Activated CD8-positive, alpha-beta memory T cell treated with anti-CD3 and anti-CD28 coated beads for 1 hour (primary cell): Measurements from ENCODE around the gene FOS.

ENCODE experiments used
- DNase-seq, 2 donors: peaks; one replicate each; pipeline ENCODE4 v3.0.0-alpha.2; 2020; ENCODE audit warnings: low read depth in 1 of 2; ENCODE audit errors: extremely low read depth in 1 of 2

Gene FOS

DNA sequence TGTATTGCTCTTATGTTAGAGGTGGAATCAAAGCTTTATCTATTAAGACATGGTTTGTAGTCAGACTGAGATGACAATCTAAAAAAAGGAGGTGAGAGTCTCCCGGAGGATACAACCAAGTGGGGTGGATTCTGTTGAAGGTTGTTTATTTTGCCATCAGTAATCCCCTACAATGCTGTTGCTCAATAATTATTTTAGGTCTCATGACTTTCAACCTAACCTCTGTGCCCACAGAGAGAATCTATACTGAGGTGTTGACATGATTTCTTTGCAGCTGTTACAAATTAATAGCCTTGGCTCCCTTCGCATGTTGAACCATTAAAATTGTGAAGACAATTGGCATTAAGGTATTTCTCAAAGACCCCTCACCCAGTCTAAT, 28.7 kb upstream of the FOS start:
- DNase-seq: no peak

DNA sequence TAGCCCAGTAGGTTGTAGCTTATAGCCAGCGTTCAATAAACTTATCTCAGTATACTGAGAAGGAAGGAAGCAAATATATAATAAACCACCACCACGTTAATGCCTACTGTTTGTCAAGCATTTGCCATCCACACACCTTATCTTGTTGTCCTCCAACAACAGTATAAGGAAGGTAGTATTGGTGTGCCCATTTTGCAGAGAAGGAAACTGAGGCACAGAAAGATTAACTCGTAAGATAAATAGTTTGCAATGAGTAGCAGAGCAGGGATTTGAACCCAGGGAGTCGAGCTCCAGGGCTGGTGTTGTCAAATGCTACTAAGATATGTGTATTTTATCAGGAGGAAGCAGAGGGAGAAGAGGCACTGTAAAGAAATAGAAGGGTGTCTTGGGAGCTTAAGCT, 27.8 kb upstream of the FOS start:
- DNase-seq: no peak

DNA sequence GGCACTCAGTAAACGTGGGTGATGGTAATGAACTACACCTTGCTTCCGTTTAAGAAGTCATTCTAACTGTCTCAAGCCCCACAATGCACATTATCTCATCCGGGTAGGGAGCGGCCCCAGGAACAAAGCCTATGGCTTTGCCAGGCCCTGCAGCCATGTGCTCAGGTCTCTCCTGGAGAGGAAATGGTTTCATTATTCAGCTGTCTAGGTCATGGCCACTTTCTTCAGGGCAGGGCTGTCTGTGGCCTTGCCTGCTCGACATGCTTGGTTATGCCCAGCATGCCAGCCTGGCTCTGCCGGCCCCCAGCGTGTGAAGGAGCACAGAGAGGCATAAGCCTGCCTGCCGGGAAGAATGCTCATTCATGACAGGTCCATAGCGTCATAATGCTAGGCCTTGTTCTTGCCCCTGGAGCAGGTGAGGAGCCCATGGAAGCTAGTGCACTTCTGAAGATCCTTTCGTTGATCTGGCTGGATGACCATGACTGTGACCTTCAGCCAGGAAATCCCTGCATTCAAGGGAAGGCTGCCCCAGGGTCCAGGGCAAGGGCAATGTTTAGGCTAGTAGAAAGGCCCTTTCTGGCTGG, 26.3 kb upstream of the FOS start:
- no peak for DNase-seq

DNA sequence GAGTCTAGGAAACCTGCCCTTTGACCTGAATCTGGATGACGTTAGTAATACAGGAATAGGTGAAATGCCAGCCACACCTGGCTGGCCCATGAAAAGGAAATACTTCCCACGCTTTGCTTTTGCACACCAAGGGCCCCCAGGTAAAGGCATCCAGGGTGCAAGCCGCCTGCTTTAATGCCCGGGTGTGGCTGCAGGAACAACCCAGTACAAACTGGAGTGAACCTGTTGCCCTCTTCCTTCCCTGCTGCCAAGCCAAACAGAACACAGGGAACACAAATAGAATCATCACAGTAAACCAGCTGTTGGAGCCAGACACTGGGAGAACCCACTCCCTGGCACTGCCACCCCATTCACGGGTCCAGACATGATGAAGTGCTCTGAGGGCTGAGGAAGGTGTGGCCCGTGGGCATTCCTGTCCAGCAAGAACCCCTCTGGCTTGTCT, 24.2 kb upstream of the FOS start:
- no peak for DNase-seq

DNA sequence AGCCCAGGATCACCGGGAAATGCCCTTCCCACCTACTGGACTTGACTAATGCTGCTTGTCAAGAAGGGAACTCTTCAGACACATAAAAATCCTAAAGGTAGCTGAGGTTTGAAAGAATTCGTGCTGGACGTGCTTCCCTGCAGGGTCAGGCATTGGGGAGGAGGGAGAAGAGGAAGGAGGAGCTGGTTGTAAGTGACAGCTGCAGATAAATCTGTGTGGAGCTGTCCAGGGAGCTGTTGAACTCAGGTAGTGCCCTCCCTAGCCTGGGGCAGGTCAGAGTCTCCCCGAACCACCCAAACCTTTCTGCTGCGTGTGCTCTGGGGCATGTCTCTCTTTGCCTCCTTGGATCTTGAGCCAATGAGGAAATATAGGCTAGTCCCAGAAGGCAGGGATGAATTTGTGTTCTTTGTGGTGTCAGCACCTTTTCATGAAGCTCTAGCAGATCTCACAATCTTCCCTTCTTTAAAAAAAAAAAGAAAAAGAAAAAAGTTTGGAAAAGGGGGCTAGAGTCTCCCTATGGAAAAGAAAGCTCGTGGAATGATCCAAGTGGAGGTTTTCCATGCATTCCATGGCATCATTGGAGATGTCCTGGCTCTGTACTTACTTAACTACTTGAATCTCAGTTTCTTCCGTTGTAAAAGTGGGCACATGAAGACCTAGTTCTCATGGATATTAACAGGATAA, 23.6 kb upstream of the FOS start:
- DNase-seq: no peak

DNA sequence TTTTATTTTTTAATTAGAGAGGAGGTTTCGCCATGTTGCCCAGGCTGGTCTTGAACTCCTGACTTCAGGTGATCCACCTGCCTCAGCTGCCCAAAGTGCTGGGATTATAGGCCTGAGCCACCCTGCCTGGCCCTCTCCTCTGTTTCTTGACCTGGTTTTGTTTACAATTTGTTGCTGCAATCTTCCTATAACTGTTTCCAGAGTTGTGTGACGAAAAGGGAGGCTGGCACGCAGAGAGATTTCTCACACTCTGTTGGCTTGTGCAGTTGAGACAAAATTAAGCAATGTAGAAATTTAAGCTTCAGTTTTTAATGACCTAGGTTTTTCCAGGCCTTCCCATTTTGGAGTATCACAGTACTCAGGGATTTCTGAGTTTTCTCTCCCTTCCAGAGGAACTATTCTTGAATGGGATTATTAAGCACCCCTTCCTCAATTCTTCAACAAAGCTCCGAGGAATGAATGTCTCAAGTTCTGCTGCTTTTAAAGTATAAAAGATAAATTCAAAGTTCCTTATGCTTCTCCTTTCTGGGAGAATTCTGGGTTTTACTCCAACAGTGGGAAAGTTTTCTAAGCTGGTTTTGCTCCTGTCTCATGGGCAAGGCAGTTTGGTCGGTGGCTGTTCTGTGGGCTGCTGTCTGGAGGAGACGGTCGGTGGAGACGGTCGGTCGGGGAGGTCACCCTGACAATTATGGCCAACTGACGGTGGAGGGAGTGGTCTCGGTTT, 20.4 kb upstream of the FOS start:
- no peak for DNase-seq

DNA sequence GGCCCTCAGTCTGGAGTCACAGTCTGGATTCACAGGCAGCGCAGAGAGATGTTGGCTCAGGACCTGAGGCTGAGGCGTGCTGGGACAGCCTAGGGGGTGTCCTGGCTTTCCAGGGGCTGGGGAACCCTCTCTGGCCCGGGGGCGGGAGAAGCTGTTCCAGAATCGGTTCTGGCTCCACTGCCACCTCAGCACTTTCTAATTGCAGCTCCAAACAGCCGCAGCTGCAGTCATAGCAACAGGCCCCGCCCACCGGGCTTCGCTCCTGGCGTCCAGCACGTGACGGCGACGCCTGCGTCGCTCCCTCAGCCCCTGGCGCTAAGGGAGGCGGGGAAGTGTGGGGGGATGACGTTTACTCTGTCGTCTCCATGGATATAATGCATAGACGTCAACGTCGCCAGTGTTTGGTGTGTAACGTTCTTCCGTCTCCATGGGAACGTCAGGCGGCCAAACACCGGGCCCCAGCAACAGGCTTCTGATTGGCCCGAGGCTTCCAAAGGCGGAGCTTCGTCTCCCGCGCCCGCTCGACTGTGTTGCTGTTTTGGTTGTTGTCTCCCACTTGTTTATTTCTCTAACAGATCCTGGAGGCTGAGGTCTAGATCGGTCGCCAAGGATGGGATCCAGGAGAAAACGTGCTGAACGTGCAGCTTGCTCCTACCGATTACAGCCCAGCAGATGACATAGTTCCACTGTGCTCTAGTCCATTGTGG, 19.7 kb upstream of the FOS start:
- DNase-seq: peak; percentile 100

DNA sequence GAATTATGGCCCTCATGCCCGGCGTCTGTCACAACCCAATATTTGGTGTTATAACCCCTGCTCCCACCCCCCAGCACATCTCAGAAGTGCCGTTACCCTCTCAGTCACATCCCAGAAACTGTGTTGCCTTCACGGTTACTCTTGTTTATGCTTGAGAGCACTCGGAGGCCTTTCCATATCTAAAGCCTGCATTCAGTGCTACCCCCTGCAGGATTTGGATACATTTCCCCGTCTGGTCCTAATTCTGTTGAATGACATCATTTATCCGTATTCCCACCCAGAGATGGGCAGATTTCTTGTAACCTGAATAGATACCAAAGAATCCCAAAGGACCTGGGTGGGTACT, 19.1 kb upstream of the FOS start:
- DNase-seq: no peak

DNA sequence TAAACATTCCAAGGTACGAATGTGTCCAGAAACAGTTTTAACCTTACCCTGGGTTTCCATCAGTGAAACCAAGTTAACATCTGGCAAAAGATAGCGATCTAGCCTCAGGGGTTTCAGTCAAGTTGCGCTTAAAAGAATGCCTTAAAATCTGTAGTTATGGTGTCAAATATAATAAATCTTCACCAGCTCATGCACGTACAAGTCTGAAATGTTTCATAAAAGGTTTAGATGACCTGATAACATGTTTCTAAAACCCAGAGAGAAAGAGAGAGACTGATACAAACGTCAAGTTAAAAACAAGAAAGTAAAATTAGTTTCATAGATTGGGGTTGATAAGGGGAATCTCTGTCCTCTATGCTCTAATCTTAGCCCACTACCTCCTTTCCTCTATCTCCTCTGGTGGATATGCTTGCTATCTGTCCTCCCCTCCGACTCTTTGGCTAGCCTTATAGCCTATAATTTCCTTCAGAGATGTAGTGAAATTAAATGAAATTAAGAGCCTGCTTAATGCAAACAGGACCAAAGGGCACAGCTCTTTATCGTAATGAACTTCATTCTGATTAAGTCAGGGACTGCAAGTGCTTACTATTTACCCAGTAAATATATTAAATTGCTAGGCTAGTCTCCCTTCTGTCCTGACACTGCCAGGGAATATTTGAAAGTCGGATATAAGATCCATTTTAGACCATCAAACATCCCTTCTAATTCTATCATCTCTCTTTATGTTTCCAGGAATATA, 18.4 kb upstream of the FOS start:
- DNase-seq: no peak

DNA sequence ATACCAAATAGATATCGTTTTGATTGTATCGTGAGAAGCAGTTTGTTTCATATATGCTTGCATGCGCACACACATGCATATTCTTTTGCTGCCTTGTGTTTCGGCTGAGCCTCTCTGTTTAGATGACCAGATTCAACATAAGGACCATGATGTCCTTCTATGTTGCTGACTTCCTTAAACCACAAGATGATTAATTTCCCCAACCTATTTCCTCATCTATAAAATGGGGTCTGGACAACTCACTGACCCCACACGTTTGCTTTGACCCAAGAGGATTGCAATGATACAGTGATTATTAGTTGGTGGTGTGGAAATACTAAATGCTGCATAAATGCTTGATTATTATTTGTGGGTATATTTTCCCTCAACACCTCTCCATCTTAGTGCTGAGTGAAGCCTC, 16.8 kb upstream of the FOS start:
- DNase-seq: no peak

DNA sequence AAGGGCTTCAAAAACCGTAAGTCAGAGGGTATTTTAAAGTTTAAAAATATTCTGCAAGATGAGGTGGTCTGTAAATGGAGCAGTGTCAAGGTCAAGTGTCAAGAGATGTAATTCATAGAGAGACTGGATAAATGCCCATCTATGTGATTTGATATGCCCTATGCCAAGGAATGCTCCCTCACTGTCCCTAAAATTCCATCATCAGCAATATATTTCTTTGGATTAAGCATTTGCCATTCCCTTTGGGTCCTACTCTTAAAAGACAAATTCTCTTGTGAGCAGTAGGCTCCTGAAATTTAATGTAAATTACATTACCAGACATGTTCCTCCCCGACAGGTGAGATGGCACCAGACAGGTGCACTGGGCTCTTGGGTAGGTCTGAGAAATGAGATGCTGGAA, 16.0 kb upstream of the FOS start:
- DNase-seq: no peak

DNA sequence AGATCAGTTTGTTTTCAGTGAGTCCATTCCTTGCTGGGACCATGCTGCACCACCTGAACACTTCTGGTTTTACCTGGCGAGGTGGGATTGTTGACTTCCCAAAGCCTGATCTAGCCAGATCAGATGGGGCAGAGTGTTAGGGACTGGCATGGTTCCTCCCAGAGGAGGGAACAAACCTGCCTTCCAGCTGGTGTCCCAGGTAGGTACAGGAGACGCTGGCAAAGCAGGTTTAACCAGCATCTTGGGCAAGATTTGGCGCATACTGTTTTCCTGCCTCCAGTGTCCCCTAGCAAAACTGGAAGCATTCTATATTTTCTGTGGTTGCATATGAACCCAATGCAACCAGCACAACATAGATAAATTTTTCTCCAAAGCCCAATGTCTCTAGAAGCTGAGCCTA, 14.6 kb upstream of the FOS start:
- no peak for DNase-seq

DNA sequence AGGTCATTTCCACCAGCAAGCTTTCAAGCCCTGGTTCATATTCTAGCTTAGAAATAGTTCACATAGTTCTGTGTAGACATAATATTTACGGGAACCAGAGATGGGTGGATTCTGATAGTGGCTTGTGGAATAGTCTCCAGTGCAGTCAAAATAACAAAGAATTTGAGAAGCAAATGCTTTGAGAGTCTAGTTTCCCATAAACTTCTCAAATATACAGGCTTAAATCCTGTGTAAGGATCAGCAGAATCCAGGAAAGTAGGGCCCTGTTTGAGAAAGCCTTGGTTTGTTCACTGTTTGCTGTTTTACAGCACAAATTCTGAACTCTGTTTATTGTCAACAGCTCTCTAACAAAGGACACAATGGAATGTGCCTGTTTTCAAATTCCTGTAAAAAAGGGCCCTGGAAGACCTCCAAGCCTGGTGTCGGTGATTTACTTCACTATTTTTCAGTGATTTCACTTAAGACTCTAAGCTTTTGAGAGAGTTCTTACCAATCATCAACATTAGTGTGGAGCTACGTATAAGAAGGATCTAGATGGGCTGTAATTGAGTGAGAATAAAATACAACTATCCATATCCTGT, 11.4 kb upstream of the FOS start:
- DNase-seq: no peak

DNA sequence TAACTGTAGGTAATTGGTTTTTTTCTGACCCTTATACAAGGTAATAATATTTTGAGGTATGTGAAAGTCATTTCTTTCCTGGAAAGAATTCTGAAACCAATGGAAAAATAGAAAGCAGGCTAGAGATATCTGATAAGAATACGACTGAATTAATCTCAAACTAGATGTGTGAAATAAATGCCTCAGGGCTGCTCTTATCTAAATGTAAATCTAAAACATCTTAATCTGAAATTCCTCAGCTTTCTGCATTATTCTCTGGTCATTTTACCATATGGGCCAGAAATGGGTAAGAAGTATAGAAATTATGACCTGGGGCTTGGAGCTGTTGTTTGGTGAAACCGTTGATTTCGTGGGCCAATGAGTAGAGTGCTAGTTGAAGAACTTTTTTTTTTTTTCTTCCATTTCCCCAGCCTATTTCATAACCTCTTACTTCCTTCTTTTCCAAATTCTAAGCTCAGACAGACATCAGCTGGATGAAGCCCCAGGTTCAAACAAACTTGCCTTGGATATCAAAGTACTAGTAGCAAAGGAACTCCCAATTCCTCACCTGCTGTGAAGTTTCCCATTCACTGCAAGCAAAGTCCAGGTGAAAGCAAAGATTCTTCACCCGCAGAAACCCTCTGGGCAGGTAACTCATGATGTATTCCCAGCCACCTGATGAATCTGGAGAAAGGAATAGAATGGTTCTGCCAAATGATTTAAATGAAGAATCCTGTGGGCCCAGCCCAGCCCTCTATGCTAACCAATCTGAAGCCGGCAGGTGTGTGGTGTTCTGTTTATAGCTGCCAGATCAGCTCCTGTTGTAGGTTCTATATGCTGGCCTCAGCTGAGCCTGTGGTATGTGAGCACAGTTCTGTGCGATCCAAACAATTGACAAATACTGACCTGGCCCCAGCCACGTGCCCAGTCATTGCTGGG, 9.7 kb upstream of the FOS start:
- no peak for DNase-seq

DNA sequence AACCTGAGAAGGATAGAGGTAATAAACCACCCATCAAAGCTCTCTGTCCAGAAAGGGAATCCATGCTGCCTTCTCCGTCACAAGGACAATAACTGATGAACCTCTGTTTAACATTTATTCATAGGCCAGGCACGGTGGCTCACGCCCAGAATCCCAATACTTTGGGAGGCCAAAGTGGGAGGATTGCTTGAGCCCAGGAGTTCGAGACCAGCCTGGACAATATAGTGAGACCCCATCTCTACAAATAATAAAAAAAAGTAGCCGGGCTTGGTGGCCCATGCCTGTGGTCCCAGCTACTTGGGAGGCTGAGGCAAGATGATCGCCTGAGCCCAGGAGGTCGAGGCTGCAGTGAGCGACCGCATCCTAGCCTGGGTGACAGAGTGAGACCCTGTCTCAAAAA, 7.1 kb upstream of the FOS start:
- no peak for DNase-seq

DNA sequence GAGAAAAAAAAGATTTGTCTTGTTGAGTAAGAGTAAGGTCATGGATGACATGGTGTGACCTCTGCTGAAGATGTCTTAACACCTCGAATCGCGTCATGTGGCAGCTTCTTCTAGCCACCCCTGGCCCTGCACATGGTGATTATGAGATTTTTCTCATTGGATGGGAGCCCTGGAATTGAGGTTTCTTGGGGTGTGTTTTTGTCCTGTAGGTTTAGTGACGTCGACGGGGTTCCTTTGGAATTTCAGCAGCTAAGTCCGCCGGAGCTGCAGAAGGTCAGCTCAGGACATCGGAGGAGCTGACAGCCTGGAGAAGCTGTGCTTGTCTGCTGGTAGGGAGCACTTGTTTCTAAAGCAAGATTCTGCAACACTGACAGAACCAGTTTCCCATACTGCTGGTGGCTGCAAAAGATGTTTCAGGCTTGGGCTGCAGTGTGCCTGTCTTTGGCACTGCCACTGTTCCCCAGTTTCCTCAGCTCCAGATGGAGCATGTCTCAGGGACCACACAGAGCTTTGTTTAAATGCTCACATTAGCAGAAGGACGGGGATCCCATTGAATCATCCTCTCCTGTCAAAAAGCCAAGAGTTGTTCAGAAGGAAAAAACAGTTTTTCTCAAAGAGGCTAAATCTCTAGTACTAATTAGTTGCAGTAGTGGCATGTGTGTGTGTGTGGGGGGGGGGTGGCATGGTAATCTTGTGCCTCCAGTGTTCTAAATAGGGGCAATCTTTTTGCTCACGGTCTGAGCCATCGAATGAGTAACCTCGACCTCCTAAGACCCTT, 5.2 kb upstream of the FOS start:
- no peak for DNase-seq

DNA sequence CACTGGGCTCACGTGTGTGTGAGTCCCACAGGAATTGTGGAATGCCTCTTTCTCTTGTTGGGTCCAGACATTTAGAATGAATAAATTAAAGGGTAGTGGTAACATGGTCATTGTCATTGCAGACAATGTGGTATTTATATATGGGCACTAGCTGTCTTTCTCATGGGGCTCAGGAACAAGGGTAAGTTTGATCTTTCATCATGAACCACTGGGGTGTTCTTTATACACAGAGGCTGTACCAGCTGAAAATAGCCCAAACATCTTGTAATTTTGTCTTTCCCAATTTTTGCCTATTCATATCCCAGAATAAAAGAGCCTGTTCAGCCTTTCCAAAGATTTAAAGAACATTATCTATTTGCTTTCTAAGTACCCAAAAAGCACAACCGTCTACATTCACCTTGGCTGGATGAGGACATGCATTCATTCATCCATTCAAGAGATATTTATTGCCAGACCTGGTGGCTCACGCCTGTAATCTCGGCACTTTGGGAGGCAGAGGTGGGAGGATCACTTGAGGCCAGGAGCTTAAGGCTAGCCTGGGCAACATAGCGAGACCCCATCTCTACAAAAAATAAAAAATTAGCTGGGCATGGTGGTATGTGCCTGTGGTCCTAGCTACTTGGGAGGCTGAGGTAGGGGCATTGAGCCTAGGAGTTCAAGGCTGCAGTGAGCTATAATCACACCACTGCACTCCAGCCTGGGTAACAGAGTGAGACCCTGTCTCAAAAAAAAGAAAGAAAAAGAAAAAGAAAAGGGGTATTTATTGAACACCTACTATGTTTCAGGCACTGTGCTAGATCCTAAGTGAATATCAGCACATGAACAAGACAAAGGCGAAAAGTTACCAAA, 4.4 kb upstream of the FOS start:
- no peak for DNase-seq

DNA sequence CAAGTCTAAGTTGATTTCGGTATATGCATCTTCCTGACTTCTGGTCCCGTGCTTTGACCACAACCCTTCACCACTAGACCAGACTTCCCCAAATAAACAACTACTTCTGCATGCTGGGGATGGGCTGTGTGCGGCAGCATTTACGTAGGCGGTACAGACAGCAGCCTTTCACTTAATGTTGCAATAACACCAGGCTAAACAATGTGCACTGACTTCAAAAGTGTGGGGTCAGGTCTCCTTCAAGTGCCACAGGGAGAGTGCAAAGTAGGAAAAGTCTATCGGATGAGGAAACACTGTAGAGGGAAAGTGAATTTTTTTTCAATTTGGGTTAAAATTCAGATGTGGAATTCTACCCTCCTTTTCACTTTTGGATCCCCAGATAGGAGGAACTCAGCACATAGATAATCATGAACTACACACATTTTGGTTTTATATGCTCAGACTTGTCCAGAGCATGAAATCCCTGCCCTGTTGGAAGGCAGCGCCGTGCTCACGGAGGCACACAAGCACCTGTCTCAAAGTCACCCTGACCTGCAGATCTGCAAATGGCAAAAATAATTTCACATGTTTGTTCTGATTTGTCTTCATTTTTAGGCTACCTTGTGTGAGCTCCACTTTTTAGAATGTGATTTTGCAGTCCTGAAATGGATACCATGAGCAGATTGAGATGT, 3.6 kb upstream of the FOS start:
- peak in 1 of 2 donors; percentile 33 for DNase-seq
